ENCODE data around the gene MGAT4D. TPM values are rescaled to one million over a fixed set of nuclear protein-coding genes. Genes with fewer than 3 reads are reported as not detected.
"Not testable (repeated sequence)": the region's sequence is repeated elsewhere in the genome, so short reads cannot be mapped to it uniquely, and the experiment has no call there.

The MGAT4D gene
- total RNA-seq, 1 donor from 2014 or later = not detected

GRCh38 chr4:140463614-140464013 is 34.5 kb downstream of the MGAT4D start:
- Mint-ChIP-seq H3K4me3 (ENCODE audit: unreplicated experiment) (no peak overlapping the region), H3K27ac (ENCODE audit: unreplicated experiment) (no peak overlapping the region), H3K36me3 (ENCODE audit: low read depth) (no peaks in the 10 kb centered on the region), H3K9me3 (ENCODE audit: low read depth) (no peaks in the 10 kb centered on the region), H3K27me3 (ENCODE audit: low read depth) (peaks cover 28% of the 10 kb centered on the region), H3K4me1 (ENCODE audit: low read depth) (no peaks in the 10 kb centered on the region)
- DNase-seq (ENCODE audit: low spot score) = no peak
- TF ChIP-seq, protein P1, sequence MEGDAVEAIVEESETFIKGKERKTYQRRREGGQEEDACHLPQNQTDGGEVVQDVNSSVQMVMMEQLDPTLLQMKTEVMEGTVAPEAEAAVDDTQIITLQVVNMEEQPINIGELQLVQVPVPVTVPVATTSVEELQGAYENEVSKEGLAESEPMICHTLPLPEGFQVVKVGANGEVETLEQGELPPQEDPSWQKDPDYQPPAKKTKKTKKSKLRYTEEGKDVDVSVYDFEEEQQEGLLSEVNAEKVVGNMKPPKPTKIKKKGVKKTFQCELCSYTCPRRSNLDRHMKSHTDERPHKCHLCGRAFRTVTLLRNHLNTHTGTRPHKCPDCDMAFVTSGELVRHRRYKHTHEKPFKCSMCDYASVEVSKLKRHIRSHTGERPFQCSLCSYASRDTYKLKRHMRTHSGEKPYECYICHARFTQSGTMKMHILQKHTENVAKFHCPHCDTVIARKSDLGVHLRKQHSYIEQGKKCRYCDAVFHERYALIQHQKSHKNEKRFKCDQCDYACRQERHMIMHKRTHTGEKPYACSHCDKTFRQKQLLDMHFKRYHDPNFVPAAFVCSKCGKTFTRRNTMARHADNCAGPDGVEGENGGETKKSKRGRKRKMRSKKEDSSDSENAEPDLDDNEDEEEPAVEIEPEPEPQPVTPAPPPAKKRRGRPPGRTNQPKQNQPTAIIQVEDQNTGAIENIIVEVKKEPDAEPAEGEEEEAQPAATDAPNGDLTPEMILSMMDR (IDR thresholded peaks at IDR 0.05) = no peak

DNA sequence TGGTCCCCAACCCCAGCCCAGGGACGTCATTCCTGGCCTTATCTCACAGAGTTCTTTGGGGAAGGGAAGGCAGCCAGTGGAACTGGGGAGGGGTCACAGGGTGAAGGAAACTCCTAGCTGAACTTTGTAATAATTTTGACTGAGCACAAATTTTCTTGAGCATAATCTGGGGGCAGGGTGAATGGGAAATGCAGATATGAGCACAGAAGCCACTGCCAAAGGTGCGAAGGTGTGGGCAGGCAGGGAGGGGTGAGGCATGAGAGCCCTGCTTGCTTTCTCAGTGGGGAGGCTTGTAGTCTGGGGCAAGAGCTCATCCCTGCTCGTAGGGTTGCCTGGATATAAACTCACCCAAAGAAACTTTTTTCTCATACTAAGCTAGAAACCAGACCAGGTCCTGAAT is 34.9 kb downstream of the MGAT4D start:
- Mint-ChIP-seq H3K27me3 (ENCODE audit: low read depth) (peaks cover 28% of the 10 kb centered on the region), H3K4me3 (ENCODE audit: unreplicated experiment) (no peak overlapping the region), H3K4me1 (ENCODE audit: low read depth) (no peaks in the 10 kb centered on the region), H3K9me3 (ENCODE audit: low read depth) (no peaks in the 10 kb centered on the region), H3K36me3 (ENCODE audit: low read depth) (no peaks in the 10 kb centered on the region), H3K27ac (ENCODE audit: unreplicated experiment) (no peak overlapping the region)
- DNase-seq (ENCODE audit: low spot score) = no peak
- TF ChIP-seq, protein P1 (IDR thresholded peaks at IDR 0.05) = no peak

DNA sequence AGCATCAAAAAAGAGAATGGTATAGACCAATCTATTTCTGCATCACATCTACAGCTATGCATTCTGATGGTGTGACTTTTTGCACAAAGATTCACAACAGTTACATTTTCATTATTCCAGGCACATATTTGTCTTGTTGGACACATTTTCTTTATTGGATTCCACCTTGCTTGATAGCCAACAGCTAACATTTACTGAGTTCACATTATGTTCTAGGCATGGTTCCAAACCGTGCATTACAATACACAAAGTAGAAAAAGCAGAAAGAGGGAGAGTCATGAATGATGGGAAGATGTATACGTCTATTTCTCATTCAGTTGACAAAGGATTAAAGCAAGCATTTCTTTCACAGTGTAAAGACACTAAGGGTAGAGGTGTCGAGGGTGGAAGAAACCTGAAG is 47.7 kb downstream of the MGAT4D start:
- no peak for DNase-seq (ENCODE audit: low spot score)
- Mint-ChIP-seq H3K27ac (ENCODE audit: unreplicated experiment) (no peak overlapping the region), H3K4me3 (ENCODE audit: unreplicated experiment) (no peak overlapping the region), H3K27me3 (ENCODE audit: low read depth) (peaks cover 48% of the 10 kb centered on the region), H3K9me3 (ENCODE audit: low read depth) (peaks cover 7% of the 10 kb centered on the region), H3K4me1 (ENCODE audit: low read depth) (no peaks in the 10 kb centered on the region), H3K36me3 (ENCODE audit: low read depth) (peaks cover 4% of the 10 kb centered on the region)
- TF ChIP-seq, protein P1 (IDR thresholded peaks at IDR 0.05) = no peak

DNA sequence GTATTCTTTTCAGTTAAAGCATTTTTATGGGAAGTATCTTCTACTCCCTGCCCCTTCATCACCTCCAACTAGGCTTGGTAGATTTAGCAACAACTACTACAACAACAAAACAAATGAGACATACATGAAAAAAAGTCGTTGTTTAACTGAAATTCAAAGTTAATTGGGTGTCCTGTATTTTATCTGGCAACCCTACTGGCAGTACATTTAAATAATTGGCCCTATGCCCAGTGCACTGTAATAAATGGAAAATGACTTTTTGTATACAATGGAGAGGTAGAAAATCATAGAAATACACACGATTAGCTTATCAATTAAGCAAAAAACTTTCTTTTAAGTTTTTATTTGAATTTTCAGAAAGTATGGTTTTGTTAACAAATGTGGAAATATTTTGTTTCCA is 49.3 kb downstream of the MGAT4D start:
- H3K36me3 Mint-ChIP-seq (ENCODE audit: low read depth) = peaks cover 4% of the 10 kb centered on the region
- H3K4me3 Mint-ChIP-seq (ENCODE audit: unreplicated experiment) = no peak overlapping the region
- no peaks in the 10 kb centered on the region for H3K4me1 Mint-ChIP-seq (ENCODE audit: low read depth)
- H3K27ac Mint-ChIP-seq (ENCODE audit: unreplicated experiment) = no peak overlapping the region
- H3K27me3 Mint-ChIP-seq (ENCODE audit: low read depth) = peaks cover 44% of the 10 kb centered on the region
- H3K9me3 Mint-ChIP-seq (ENCODE audit: low read depth) = peaks cover 7% of the 10 kb centered on the region
- no peak for DNase-seq (ENCODE audit: low spot score)
- TF ChIP-seq, protein P1 (IDR thresholded peaks at IDR 0.05) = no peak

DNA sequence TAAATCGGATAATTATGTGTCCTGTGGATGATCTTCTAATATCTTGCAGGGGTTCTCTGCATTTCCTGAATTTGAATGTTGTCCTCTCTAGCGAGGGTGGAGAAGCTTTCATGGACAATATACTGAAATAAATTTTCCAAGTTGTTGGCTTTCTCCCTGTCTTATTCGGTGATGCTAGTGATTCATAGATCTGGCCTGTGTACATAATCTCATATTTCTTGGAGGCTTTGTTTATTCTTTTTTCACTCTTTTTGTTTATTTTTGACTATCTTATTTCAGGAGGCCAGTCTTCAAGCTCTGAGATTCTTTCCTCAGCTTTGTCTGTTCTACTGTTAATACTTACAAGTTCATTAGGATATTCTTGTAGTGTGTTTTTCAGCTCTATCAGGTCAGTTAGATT is 49.9 kb downstream of the MGAT4D start:
- no peak overlapping the region for H3K4me3 Mint-ChIP-seq (ENCODE audit: unreplicated experiment)
- no peaks in the 10 kb centered on the region for H3K4me1 Mint-ChIP-seq (ENCODE audit: low read depth)
- peaks cover 4% of the 10 kb centered on the region for H3K36me3 Mint-ChIP-seq (ENCODE audit: low read depth)
- H3K9me3 Mint-ChIP-seq (ENCODE audit: low read depth) = peaks cover 7% of the 10 kb centered on the region
- no peak overlapping the region for H3K27ac Mint-ChIP-seq (ENCODE audit: unreplicated experiment)
- no peak for DNase-seq (ENCODE audit: low spot score)
- peaks cover 40% of the 10 kb centered on the region for H3K27me3 Mint-ChIP-seq (ENCODE audit: low read depth)
- TF ChIP-seq, protein P1 (IDR thresholded peaks at IDR 0.05) = no peak

DNA sequence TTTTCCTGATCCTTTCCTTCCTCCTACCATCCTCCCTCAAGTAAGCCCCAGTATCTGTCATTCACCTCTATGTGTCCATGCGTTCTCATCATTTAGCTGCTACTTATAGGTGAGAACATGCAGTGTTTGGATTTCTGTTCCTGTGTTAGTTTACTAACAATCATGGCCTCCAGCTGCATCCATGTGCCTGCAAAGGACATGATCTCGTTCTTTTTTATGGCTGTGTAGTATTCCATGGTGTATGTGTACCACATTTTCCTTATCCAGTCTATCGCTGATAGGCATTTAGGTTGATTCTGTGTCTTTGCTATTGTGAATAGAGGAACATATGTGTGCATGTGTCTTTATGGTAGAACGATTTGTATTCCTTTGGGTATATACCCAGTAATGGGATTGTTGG is 53.7 kb downstream of the MGAT4D start:
- not testable (repeated sequence) for DNase-seq (ENCODE audit: low spot score); H3K4me3 Mint-ChIP-seq (ENCODE audit: unreplicated experiment); H3K9me3 Mint-ChIP-seq (ENCODE audit: low read depth); H3K27ac Mint-ChIP-seq (ENCODE audit: unreplicated experiment); H3K36me3 Mint-ChIP-seq (ENCODE audit: low read depth); H3K4me1 Mint-ChIP-seq (ENCODE audit: low read depth)
- H3K27me3 Mint-ChIP-seq (ENCODE audit: low read depth) = peaks cover 34% of the 10 kb centered on the region

All from chondrocyte (in vitro differentiated cells).